Natural killer cell (primary cell): Measurements from ENCODE around the gene RNF180. TPM values are rescaled to one million over a fixed set of nuclear protein-coding genes. Genes with fewer than 3 reads are reported as not detected.

Experiments used
- ATAC-seq, 3 donors: fragments of 150-1000 bp in 2 of 3; fragments of 200-7000 bp in 1 of 3; cut with Tn5 transposase; 1 replicate in 1 of 3; 2 replicates in 2 of 3; pipeline ENCODE4 v1.10.0; 2021; ENCODE audit warnings: mild to moderate bottlenecking in 2 of 3, moderate library complexity in 2 of 3
- DNase-seq, 2 donors: peaks; one replicate each; pipeline versions ENCODE4 v3.0.0 to v3.0.0-alpha.2; 2013 to 2021; ENCODE audit warnings: mixed read lengths in 1 of 2
- H3K27ac ChIP-seq: one replicate; pipeline ENCODE4 v1.5.1; 2013; ENCODE audit warnings: mild to moderate bottlenecking, low read length
- H3K27me3 ChIP-seq: one replicate; pipeline ENCODE4 v1.6.1; 2013; ENCODE audit warnings: low read length; ENCODE audit not compliant: control insufficient read depth, insufficient read depth
- H3K36me3 ChIP-seq: one replicate; pipeline ENCODE4 v1.6.1; 2013; ENCODE audit warnings: low read length; ENCODE audit not compliant: control insufficient read depth, insufficient read depth
- H3K4me1 ChIP-seq: one replicate; pipeline ENCODE4 v1.6.1; 2013; ENCODE audit warnings: low read length; ENCODE audit not compliant: control insufficient read depth, insufficient read depth
- H3K4me3 ChIP-seq: one replicate; pipeline ENCODE4 v1.5.1; 2013; ENCODE audit warnings: low read length
- H3K9me3 ChIP-seq: one replicate; pipeline ENCODE4 v1.6.1; 2013; ENCODE audit warnings: low read length; ENCODE audit not compliant: control insufficient read depth, insufficient read depth
- H3K27ac Mint-ChIP-seq, 2 donors: one replicate each; pipeline ENCODE4 v1.8.0; 2022; ENCODE audit warnings: mild to moderate bottlenecking in 2 of 2, mixed read lengths in 2 of 2, moderate library complexity in 1 of 2
- H3K27me3 Mint-ChIP-seq, 2 donors: one replicate each; pipeline ENCODE4 v1.8.0; 2022; ENCODE audit warnings: low read depth in 2 of 2, mixed read lengths in 2 of 2
- H3K36me3 Mint-ChIP-seq: one replicate; pipeline ENCODE4 v1.8.0; 2022; ENCODE audit warnings: mixed read lengths
- H3K4me1 Mint-ChIP-seq, 2 donors: one replicate each; pipeline ENCODE4 v1.8.0; 2022; ENCODE audit warnings: mixed read lengths in 2 of 2
- H3K4me3 Mint-ChIP-seq: one replicate; pipeline ENCODE4 v1.8.0; 2022; ENCODE audit warnings: mild to moderate bottlenecking, moderate library complexity, mixed read lengths
- H3K9me3 Mint-ChIP-seq, 2 donors: one replicate each; pipeline ENCODE4 v1.8.0; 2022; ENCODE audit warnings: mixed read lengths in 2 of 2
- CTCF ChIP-seq: fragments of 200-600 bp; IDR thresholded peaks from one replicate; pipeline ENCODE4 v1.8.0; 2022; ENCODE audit warnings: antibody characterized with exemption
- WGBS: methylation state at CpG from one replicate; pipeline ENCODE4 v1.1.7; 2013; ENCODE audit warnings: missing lambda C conversion rate; ENCODE audit not compliant: insufficient coverage; 5-methylcytosine and 5-hydroxymethylcytosine counted together
- intact Hi-C: fragments of 100-400 bp; cut with micrococcal nuclease; formaldehyde crosslinking; loops from one replicate; pipeline ENCODE4 v1.14.2; 2022
- total RNA-seq, 4 donors: library from RNA; stranded (reverse); fragments of 120-200 nt in 1 of 4; gene quantifications; one replicate each; pipeline versions ENCODE4 v1.2.3 to v1.2.4, GENCODE V29; 2013 to 2022

The RNF180 gene
- total RNA-seq, 3 donors from 2014 or later (not counting 1 experiment from before 2014, with no cell fraction given): not detected

- Mint-ChIP-seq H3K36me3 (no peaks in the 10 kb centered on the region), H3K27ac (no peak overlapping the region), H3K4me1 (no peaks in the 10 kb centered on the region), H3K4me3 (no peak overlapping the region), H3K9me3 (peaks cover 3 to 6% of the 10 kb centered on the region in 2 donors), H3K27me3 (no peaks in the 10 kb centered on the region)
- Histone ChIP-seq H3K36me3 (no peaks in the 10 kb centered on the region), H3K9me3 (no peaks in the 10 kb centered on the region), H3K4me1 (no peaks in the 10 kb centered on the region), H3K27me3 (no peaks in the 10 kb centered on the region), H3K4me3 (no peak overlapping the region), H3K27ac (no peak overlapping the region)
- intact Hi-C loops: no loop called here
- no peak for TF ChIP-seq CTCF
- no peak for ATAC-seq
- no CpG with 5 or more reads among the region's 1 CpG for WGBS
- no peak for DNase-seq
Measured at GRCh38 chr5:64207978-64208377, 42.3 kb downstream of the RNF180 start.

- Histone ChIP-seq H3K9me3 (no peaks in the 10 kb centered on the region), H3K4me1 (no peaks in the 10 kb centered on the region), H3K27me3 (no peaks in the 10 kb centered on the region), H3K27ac (no peak overlapping the region), H3K36me3 (no peaks in the 10 kb centered on the region), H3K4me3 (no peak overlapping the region)
- Mint-ChIP-seq H3K36me3 (no peaks in the 10 kb centered on the region), H3K9me3 (peaks cover 4 to 5% of the 10 kb centered on the region in 2 donors), H3K27ac (no peak overlapping the region), H3K4me1 (no peaks in the 10 kb centered on the region), H3K27me3 (no peaks in the 10 kb centered on the region), H3K4me3 (no peak overlapping the region)
- ATAC-seq (no peak), DNase-seq (no peak)
- TF ChIP-seq CTCF: no peak
- intact Hi-C loops: no loop called here
Measured at GRCh38 chr5:64209353-64209752, 43.7 kb downstream of the RNF180 start.

GRCh38 chr5:64210866-64211265 lies 45.2 kb downstream of the RNF180 start:
- Histone ChIP-seq H3K27ac (no peak overlapping the region), H3K9me3 (no peaks in the 10 kb centered on the region), H3K4me1 (no peaks in the 10 kb centered on the region), H3K36me3 (no peaks in the 10 kb centered on the region), H3K4me3 (no peak overlapping the region), H3K27me3 (no peaks in the 10 kb centered on the region)
- Mint-ChIP-seq H3K36me3 (no peaks in the 10 kb centered on the region), H3K27me3 (no peaks in the 10 kb centered on the region), H3K4me3 (no peak overlapping the region), H3K9me3 (peaks cover 2 to 4% of the 10 kb centered on the region in 2 donors), H3K27ac (no peak overlapping the region), H3K4me1 (no peaks in the 10 kb centered on the region)
- DNase-seq (no peak), ATAC-seq (no peak)
- TF ChIP-seq CTCF: no peak
- intact Hi-C loops: no loop called here

GRCh38 chr5:64213011-64213410 lies 47.4 kb downstream of the RNF180 start:
- TF ChIP-seq CTCF: no peak
- 83% methylated on average over 2 of the region's 2 CpGs for WGBS
- DNase-seq: no peak
- H3K4me3 Mint-ChIP-seq: no peak overlapping the region
- H3K36me3 Mint-ChIP-seq: no peaks in the 10 kb centered on the region
- H3K4me1 Mint-ChIP-seq: no peaks in the 10 kb centered on the region
- Histone ChIP-seq H3K4me1 (no peaks in the 10 kb centered on the region), H3K4me3 (no peak overlapping the region), H3K36me3 (no peaks in the 10 kb centered on the region), H3K27ac (no peak overlapping the region), H3K9me3 (no peaks in the 10 kb centered on the region), H3K27me3 (no peaks in the 10 kb centered on the region)
- no peak for ATAC-seq
- H3K27me3 Mint-ChIP-seq: no peaks in the 10 kb centered on the region
- H3K27ac Mint-ChIP-seq: no peak overlapping the region
- intact Hi-C loops: no loop called here
- peaks cover 2% of the 10 kb centered on the region in 2 donors for H3K9me3 Mint-ChIP-seq
